ENCODE results near the gene DHRS1.

Gene DHRS1

DNA sequence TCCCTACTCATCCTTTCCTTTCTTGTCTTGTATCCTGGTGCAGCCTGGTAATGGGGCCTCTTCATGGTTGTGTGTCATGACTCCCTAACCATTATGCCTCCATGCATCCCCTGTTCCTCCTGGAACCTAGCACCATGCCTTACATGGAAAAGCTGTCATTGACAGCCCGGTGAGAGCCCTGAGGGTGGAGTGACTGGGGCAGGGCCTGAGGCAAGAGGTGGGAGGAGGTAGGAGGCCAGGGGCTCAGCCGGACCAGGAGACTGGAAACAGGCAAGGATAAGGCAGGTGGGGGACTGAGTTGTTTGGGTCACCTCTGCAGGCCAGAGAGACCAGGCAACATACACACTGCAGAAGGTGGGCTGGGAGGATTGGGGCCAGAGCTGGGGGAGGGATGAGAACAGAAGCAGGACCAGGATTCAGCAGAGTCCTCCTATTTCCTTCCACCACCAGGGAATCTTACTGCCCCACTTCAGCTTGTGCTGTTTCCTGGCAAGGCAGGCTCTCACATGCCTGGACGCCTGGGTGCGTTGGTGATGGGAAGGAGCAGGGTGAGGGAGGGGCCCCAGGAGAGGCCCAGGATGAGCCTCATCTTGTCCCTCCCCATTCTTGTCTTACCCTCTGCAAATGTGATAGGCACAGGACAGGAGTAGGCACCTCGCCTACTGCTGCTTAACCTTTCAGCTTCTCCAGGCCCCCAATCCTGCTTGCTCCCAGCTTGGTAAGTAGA, 10.1 kb upstream of the DHRS1 start, which contains the start of gene LTB4R2:
LTB4R2 (plus strand) TSS at position 603 of the 727 bp plus-strand sequence. CDS start 525 bp downstream, outside the sequence.
- no peak for DNase-seq (ENCODE audit: low spot score)

DNA sequence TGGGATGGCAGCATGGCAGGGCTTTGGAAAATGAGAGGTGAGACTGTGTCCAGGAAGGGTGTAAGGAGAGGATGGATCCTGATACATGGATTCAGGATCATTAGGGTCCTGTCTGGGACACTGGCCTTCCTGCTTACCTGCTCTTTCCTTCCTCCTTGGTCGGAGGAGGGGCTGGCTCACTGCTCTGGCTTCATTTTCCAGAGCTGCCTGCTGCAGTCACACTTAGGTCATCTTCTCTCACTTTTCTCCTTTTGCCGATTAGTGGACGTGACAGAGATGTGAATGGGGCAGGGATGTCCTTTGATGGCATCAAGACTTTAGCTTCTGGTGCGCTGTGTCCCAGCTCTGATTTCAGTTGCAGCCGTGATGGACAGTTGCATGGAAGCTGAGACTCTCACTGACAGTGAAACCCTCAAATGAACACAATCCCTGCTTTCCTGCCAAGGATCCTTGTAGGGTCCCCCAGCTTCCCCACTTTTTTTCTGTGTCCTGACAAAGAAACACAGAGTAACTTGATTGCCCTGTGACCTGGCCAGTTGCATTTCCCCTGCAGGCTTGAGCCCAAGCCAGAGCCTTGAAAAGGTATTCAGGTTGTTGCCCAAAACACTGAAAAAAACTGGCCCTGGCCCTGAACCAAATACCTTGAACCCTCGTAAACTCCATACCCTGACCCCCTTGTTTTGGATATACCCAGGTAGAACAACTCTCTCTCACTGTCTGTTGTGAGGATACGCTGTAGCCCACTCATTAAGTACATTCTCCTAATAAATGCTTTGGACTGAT, 9.0 kb upstream of the DHRS1 start:
- DNase-seq (ENCODE audit: low spot score), result no peak

DNA sequence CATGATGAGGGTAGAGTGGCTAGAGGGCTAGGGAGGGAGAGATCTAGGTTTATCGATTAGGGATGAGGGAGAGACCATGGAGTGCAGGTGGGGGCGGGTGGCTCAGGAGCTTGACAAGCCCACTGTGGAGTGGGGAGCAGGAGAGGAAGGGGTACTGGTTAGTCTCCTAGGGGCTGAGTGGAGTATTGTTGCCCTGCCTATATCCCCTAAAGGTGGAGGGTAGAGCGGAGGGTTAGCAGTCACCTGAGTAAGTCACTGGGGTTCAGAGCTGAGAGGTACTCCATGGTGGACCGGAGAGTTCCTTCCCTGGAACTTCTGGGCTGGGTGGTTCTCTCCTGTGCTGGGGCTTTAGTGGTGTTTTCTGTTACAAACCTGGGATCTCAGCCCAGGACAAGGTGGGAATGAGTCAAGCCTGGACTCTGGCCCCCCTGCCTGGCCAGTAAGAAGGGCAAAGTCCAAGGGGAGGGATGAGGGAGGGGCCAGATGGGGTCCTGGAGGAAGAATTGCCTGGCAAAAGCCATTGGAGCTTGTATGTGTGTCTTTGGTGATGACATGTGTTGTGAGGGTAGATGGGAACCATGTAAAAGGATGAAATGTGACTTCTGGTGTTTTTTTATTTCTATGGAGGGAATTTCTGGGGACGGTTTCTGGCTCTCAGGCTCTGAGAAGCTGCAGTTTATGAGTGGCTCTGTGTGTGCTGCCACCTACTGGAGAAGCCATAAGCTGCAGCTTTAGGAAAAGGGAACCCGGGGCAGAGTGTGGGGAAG, 8.2 kb upstream of the DHRS1 start, which contains the start of gene CIDEB:
CIDEB (minus strand) TSS at position 403 of the 767 bp plus-strand sequence; CDS start at position 284, 119 bp downstream.
- peak; percentile 99 for DNase-seq (ENCODE audit: low spot score)

DNA sequence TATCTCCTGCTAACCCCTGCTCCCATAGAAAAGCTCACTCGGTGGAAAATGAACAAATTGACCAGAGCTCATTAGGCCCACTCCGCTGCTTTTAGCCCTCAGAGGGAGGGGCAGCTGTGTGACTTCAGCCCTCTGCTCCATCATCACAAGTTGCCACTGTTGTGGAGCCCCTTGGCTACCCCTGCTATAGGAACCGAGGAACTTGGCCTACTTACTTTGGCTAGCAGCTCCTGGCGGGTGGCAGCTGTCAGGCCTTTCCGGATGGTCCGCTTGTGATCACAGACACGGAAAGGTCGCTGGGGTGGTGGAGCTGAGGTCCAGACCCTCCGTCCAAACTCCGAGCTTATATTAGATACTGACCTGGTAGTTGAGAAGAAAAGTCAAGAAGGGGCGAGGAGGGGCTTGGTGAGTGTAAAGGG, 7.6 kb upstream of the DHRS1 start:
- no peak for DNase-seq (ENCODE audit: low spot score)

DNA sequence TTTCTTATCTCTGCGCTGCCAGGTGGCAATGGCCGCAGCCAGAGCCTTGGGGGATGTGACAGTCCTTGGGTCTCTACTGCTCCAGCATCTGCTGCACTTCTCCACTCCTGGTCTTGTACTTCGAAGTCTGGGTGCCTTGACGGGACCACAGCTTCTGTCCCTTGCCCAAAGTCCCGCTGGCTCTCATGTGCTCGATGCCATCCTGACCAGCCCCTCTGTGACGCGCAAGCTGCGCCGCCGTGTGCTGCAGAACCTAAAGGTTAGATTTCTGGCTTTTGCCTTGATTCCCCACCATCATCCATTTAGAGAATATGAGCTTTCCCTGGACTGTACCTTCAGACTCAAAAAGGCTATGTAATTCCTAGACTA, 4.4 kb upstream of the DHRS1 start:
- no peak for DNase-seq (ENCODE audit: low spot score)

DNA sequence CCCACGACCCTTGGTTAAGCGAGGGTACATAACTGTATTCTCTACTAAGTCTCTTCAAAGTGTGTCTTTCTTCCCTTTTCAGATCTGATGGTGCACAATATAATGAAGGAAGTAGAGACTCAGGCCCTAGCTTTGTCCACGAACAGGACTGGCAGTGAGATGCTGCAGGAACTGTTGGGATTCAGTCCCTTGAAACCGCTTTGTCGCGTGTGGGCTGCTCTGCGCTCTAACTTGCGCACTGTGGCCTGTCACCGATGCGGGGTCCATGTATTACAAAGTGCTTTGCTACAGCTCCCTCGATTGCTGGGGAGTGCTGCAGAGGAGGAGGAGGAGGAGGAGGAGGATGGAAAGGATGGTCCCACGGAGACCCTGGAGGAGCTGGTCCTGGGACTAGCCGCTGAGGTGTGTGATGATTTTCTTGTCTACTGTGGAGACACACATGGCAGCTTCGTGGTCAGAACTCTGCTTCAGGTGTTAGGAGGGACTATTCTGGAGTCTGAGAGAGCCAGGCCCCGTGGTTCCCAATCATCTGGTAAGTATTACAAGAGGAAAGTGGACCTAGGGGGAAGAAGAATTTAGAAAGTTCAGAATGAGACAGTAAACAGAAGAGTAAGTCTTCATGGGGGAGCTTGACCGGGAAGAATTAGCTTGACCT, 873 bp upstream of the DHRS1 start:
- no peak for DNase-seq (ENCODE audit: low spot score)

DNA sequence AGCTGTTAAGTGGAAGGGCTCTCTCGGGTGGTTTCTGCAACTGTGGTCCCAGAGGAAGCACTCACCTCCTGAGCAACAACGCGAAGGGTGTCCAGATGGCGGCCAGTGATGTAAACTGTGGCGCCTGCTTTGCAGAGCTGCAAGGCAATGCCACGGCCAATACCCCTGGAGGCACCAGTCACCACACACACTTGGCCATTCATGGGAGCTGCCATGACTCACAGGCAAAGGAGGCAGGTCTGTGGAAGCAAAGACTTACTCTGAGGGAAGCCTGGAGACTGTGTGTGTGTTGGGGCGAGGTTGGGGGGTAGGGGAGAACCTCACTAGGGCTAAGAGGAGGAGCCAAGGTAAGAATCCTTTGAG, 707 bp downstream of the DHRS1 start:
- DNase-seq (ENCODE audit: low spot score), result no peak

DNA sequence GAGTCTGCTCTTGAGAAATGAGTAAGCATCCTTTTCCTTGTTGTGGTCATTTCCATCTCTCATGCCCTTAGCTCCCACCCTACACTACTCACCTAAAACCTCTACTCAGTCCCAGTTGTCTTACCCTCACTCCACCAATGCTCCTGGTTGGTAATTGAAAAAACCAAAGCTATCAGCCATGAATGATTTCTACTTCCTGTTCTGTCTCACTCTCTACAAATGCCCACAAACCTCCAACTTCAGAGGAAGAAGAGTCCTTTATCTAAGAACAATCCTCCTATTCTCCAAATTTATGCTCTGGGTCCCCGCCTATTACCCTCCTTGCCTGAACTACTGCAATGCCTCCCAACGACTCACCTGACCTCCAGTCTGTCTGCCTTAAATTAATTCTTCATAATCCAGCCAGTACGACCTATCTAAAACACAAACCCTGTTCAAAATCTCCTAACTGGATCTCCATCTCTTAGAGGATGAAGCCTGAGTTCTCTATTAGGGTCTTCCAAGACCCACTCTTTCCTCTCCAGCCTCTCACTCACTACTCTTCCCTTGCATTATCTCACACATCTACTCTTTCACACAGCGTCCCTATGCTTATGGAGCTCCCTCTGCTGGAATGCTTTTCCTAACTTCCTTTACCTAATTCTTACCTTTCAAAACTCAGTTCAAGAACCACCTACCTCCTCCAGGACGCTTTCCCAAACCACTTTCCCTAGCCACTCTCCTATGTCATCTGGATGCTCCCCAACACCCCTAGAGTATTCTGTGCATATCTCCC, 2.2 kb downstream of the DHRS1 start:
- peak; percentile 68 for DNase-seq (ENCODE audit: low spot score)

DNA sequence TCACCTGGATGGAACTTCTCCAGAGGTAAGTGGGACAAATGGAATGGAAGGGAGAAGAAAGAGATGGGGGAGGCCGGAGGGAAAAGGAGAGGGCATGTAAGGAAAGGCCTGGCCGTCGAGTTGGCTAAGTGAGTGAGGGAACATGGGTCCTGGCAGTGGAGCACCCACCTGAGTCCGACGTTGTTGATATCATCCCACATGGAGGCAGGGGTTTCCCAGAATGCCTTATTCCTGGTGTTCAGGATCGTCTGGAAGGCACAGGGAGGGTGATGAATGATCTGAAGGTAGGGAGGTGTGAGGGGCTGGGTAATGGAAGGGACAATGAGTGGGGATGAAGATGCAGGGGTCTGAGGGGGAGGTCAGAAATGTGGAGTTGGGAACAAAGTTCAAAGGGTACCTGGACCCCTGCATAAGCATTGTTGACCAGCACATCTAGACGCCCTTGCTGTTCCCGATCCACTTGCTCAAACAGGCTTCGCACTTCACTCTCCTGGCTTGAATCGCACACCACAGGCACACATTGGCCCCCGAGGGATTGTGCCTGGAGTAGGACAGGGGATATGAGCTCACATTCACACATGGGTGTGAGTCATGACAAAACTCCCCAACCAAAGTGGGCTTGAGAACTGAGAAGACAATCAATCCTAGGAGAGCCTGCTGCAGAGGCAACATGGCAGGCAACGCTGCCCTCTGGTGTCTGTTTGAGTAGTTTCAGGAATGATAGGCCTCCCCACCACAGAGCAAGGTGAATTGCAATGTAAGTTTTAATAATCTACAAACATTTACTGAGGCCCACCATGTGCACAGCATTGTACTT, 3.0 kb downstream of the DHRS1 start:
- peak; percentile 77 for DNase-seq (ENCODE audit: low spot score)

DNA sequence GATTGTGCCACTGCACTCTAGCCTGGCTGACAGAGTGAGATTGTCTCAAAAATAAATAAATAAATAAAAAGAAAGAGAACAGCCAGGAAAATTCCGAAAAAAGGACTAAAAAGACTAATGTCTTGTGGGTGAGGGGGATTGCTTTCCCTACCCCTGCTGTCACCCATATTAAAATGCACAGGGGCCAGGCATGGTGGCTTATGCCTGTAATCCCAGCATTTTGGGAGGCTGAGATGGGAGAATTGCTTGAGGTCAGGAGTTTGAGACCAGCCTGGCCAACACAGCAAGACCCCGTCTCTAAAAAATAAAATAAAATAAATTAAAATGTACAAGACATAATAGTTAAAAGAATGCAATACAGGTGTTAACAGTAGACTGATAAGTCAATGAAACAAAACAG, 6.1 kb downstream of the DHRS1 start:
- DNase-seq (ENCODE audit: low spot score), result no peak

DNA sequence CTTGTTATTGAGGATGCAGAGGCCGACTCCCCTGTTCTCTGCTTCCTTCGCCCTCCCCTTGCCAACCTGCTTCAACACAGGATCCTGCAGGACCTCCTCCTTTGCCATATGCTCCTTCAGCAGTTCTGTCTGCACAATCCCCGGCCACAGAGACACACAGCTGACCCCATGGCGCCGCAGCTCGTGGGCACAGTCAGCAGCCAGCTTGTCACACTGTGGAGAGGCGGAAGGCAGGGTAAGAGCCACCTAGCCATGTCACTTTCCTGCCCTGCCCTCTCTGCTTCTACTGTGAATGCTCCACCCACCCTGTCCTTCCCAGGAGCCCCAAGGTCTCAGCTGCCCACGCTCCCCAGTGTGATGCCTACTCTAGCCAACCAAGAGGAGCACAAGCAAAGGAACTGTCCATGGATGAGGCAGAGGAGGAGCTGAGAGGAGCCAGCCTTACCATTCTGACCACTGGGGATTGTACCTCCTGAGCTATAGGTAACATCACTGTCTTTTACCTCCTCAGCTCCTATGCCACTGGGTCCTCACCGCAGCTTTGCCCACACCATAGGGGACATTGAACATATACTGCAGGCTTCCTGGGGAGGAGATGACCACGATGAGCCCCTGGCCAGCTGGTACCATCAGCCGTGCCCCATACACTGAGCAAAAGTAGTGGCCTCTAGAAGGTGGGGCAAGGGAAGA, 7.3 kb downstream of the DHRS1 start:
- no peak for DNase-seq (ENCODE audit: low spot score)

DNA sequence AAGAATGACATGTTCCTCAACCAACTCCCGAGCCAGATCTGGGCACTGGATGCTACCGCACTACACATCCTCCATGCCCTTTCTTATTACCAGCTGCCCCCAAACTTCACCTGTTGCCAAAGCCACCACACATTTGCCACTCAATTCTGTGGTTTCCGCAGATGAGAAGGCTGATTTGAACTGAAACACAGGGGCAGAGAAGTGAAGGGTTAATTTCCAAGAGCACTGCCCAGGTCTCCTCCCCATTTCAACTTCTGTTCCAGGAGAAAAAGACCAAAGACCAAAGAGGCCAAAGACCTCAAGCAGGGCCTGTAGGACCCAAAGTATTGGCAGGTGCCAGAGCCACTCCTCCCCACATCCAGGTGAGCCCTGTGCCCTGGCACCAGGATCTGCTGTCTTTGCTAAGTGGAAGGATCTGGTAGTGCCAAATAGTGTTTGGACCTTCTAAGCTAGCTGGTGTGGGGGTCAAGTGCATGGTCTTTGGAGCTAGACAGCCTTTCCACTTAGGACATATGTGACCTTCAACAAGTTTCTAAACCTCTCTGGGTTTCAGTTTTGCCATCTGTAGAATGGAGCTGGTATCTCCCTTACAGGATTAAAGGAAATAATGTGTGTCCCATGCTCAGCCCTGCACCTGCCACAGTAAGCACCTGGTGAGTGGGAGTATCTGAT, 8.0 kb downstream of the DHRS1 start:
- DNase-seq (ENCODE audit: low spot score), result no peak

DNA sequence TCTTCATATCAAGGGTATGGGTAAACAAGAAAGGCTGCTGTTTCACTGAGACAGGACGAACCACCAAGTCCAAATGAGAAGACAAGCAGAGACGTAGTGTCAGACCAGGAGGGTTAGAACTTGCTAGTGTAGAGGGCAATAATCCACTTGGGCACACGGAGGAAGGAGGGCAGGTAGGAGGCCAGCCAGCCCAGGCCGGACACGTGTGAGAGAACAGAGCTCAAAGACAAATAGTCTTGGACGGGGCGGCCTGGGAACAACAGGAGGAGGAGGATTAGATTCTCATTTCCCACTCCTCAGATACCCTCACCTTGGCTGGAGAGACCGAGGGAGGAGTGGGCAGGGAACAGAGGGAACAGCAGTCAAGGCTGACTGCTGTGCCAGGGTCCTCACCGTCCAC, 8.8 kb downstream of the DHRS1 start:
- no peak for DNase-seq (ENCODE audit: low spot score)

DNA sequence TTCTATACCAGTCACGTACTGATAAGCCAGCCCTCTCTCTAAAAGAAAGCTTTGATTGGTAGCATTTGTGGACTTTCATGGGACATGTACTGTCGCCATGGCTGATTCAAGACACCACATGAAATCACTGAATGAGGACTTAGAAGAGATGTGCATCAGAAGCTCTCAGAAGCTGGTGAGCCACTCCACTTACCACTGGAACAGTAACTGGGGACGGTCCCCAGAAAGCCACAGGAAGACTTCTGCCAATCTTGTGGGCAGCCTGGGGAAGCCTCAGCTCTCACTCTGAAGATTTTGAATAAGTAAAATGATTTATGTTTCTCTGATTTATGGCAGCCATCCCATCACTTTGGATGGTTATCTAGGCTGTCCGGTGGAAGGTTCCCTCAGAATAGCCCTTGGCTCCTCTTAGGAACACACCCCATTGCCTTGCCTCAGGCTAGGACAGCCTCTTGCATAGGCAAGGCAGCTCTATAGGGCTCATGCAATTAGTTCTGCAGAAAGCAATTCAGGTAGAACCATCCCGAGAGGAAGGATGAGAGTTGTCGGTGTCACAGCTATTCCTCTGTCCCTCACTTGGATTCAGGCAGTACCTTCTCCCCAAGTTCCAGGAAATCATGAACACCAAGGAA, 9.8 kb downstream of the DHRS1 start:
- no peak for DNase-seq (ENCODE audit: low spot score)

DNA sequence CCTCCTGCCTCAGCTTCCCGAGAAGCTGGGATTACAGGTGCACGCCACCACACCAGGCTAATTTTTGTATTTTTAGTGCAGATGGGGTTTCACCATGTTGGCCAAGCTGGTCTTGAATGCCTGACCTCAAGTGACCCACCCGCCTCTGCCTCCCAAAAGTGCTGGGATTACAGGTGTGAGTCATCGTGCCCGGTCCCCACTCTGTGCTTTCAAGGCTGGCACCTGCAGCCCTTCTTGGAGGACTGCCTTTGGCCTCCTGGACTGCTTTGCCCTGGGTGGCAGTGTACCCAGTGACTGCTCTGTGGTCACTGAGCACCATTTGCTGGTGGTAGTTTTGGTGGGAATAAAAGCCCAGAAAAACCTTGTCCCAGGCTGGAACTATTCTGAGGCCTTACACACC, 12.6 kb downstream of the DHRS1 start:
- DNase-seq (ENCODE audit: low spot score), result no peak

DNA sequence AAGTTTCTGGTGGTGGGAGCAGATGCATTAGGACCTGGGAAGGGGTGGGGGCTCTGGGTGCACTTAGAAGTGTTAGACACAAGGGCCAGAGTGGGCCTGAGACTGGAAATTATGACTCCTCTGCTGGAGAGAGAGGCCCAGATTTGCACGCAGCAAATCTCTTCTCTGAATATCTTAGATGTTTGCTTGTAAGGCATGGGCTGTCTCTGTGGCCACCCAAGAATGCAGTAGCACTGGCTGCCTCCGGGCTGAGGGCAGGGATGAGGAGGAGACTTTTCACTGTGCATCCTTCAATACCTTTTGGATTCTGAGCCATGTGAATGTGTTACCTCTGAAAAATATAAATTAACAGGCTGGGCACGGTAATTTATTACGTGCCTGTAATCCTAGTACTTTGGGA, 14.2 kb downstream of the DHRS1 start:
- DNase-seq (ENCODE audit: low spot score), result no peak

DNA sequence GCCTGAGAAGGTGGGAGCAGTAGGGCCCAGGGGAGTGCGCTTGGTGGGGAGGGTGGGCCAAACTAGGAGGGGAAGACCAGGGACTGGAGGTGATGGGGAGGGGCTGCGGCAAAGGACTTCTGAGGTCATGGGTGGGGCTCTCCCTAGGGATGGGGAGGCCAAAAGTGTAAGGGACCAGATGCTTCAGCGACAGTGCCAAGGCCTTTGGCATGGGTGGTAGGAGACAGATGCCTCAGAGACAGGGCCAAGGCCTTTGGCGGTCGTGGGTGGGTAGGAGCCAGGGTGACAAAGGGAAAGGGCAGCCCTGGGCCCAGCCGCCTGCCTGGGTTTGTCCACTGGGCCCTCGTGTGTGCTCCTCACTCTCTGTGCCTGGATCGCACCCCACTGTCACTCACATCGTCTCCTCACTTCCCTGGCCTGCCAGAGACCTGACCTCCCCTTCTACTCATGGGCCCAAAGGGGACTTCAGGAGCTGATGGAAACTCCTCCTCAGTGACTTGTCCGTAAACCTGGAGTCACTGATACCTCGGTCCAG, 15.0 kb downstream of the DHRS1 start:
- DNase-seq (ENCODE audit: low spot score), result no peak

DNA sequence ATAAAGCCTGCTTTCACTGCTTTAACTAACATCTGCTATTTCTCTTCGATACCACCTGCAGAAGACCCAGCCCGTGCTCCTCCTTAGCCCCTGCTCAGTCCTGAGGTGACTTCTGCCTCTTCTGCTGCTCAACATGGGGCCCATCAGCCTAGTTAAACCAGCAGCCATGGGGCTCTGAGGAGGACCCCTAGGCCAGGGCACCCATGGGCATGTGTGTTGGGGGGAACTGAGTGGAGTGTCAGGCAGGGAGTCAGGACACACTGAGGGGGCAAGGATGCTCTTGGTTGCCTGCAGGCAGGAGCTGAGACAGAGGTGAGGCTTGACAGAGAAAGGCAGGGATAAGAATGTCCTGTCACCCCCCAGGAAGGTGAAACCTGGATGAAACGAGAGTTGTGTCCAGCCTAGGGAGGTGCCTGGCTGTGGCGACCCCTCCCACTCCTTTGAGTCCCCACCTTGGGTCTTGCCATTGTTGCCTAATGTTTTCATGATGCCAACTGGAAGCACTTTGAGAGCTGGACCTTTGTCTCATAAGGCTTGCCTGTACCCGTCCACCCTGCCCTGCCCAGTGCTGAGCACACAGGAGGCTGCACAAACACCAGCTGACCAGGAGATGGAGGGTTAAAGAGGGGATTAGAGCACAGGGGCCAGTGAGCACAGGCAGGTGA, 15.7 kb downstream of the DHRS1 start:
- DNase-seq (ENCODE audit: low spot score), result no peak
